Naive B cell (primary cell): ENCODE results near the gene BATF. TPM values are rescaled to one million over a fixed set of nuclear protein-coding genes. Genes with fewer than 3 reads are reported as not detected.

ENCODE experiments used
- ATAC-seq, 2 donors: fragments of 150-1000 bp; cut with Tn5 transposase; 2 replicates each; pipeline ENCODE4 v1.10.0; 2021; ENCODE audit warnings: low read depth in 2 of 2, mild to moderate bottlenecking in 2 of 2, moderate library complexity in 2 of 2
- DNase-seq: peaks from one replicate; pipeline ENCODE4 v3.0.0; 2022
- H3K27ac Mint-ChIP-seq, 6 donors: one replicate each; pipeline ENCODE4 v1.8.0; 2020 to 2022; ENCODE audit warnings: mild to moderate bottlenecking in 6 of 6, mixed read lengths in 6 of 6, moderate library complexity in 5 of 6, inconsistent platforms in 2 of 6
- H3K27me3 Mint-ChIP-seq, 3 donors: one replicate each; pipeline ENCODE4 v1.8.0; 2021 to 2022; ENCODE audit warnings: mixed read lengths in 3 of 3, mild to moderate bottlenecking in 1 of 3
- H3K36me3 Mint-ChIP-seq, 2 donors: one replicate each; pipeline ENCODE4 v1.8.0; 2020 to 2022; ENCODE audit warnings: mixed read lengths in 2 of 2, inconsistent platforms in 1 of 2, mild to moderate bottlenecking in 1 of 2
- H3K4me1 Mint-ChIP-seq, 3 donors: one replicate each; pipeline ENCODE4 v1.8.0; 2020 to 2022; ENCODE audit warnings: mixed read lengths in 3 of 3, inconsistent platforms in 1 of 3, mild to moderate bottlenecking in 1 of 3, moderate library complexity in 1 of 3
- H3K4me3 Mint-ChIP-seq, 8 donors: one replicate each; pipeline ENCODE4 v1.8.0; 2020 to 2022; ENCODE audit warnings: mild to moderate bottlenecking in 8 of 8, mixed read lengths in 8 of 8, moderate library complexity in 8 of 8, inconsistent platforms in 2 of 8
- H3K9me3 Mint-ChIP-seq, 7 donors: one replicate each; pipeline ENCODE4 v1.8.0; 2020 to 2022; ENCODE audit warnings: mixed read lengths in 7 of 7, mild to moderate bottlenecking in 5 of 7, inconsistent platforms in 2 of 7, moderate library complexity in 1 of 7
- polyA plus RNA-seq, 6 donors: library from polyadenylated mRNA; unstranded; fragments of 300-500 nt; fragmentation: Illumina TruSeq; gene quantifications; one replicate each; pipeline ENCODE4 v1.2.3, GENCODE V29; 2021; ENCODE audit warnings: low read depth in 6 of 6

Gene BATF
- polyA plus RNA-seq, 6 donors from 2014 or later = 2.6 to 12.9 (median 6.5) TPM

DNA sequence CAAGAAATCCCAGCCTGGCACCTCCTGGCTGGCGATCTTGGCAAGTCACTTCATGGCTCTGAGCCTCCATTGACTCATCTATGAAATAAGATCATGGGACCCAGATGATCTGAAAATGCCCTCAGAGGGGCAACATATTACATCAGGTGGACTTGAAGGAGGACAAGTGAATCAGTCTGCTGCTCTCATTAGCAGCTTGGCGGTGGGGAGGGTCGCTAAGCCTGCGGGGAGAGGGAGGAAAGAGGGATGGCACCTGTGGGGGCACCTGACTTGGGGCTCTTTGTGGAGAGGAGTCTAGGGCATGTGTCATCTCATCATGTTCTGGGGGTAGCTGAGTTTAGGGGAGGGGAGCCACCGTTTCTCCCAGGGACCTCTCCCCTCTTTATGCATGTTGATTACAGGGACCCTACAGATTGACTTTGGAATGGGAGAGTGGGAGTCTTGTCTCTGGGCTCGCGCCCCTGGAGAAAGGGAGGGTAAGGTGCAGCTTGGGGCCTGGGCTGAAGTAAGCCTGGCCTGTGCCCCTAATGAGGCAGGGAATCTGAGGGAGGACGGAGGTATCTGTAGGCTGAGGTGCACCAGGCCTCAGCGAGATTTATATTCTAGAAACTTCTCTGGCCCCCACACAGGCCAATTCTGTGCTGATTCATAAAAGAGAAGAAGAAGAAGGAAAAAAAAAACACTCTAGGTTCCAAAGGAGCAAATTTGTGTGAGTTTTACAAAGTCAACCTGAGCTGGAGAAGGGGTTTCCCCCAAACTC is 29.3 kb upstream of the BATF start:
- peaks cover 0 to 15% (median 12%) of the 10 kb centered on the region in 3 donors for H3K27me3 Mint-ChIP-seq

DNA sequence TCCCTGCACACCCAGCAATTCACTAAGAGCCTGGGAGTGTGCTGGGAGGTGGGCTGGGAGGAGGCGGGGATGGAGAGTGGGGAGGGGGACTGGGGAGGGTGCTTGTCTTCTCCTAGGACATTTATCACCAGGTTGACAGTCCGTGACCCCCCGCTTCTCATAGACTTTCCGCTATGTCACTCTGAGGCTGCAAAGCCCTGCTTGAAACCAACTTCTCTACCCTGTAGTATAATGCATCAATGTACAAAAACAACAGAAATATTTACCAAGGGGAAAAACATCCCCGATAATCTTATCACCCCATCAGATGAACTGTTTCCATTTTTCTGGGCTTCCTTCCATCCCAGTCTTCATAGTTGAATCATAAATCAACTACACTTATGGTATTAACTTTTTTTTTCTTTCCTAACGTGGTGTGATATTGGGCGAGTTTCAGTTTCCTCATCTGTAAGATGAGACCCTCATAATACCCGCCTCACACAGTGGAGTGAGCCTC is 28.6 kb upstream of the BATF start:
- Mint-ChIP-seq H3K9me3 (no peaks in the 10 kb centered on the region), H3K27ac (no peak overlapping the region), H3K36me3 (no peaks in the 10 kb centered on the region), H3K4me1 (peaks cover 12 to 14% (median 12%) of the 10 kb centered on the region in 3 donors), H3K4me3 (no peak overlapping the region), H3K27me3 (peaks cover 0 to 13% (median 12%) of the 10 kb centered on the region in 3 donors)
- DNase-seq (no peak), ATAC-seq (no peak)

More for the DNA sequence above, 29.3 kb upstream of the BATF start:
- Mint-ChIP-seq H3K36me3 (no peaks in the 10 kb centered on the region), H3K27ac (no peak overlapping the region), H3K4me3 (no peak overlapping the region), H3K9me3 (no peaks in the 10 kb centered on the region), H3K4me1 (peaks cover 13 to 16% (median 14%) of the 10 kb centered on the region in 3 donors)
- no peak for ATAC-seq
- DNase-seq = no peak

DNA sequence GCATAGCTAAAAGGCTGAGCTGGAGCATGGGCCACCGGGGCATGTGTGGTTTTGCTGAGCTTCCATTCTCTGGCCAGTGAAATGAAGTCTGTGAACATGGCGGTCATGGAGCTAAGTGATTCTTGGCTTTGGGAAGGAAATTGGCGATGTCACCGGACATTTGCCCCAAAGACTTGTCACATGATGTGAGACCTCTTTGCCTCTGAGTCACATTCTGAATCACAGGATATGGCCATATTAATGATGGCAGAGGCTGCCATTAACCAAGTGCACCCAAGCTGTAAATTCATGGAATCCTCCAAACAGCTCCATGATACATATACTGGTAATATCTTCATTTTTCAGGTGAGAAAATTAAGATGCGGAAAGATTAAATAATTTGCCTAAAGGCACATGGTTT is 27.4 kb upstream of the BATF start:
- DNase-seq = no peak
- Mint-ChIP-seq H3K4me1 (peaks cover 9 to 14% (median 10%) of the 10 kb centered on the region in 3 donors), H3K27ac (no peak overlapping the region), H3K9me3 (no peaks in the 10 kb centered on the region), H3K36me3 (no peaks in the 10 kb centered on the region), H3K27me3 (peaks cover 0 to 12% (median 10%) of the 10 kb centered on the region in 3 donors), H3K4me3 (no peak overlapping the region)
- no peak for ATAC-seq

DNA sequence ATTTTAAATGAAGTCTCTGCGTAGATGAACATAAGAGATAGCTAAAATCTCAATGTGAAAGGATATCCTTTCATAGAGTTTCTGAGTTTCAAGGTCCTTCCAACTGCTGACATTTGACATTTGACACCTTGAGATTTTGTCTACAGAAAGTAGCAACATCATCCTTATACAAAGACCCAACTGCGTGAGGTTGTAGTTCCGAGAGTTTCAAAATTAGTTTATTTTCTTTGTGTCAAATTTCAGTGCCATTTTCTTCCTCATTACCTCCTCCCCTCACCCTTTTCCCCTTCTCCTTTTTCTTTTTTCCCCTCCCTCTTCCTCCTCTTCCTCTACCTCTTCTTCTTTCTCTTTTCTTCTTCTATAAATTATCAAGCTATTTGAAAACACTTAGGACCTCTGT is 26.9 kb upstream of the BATF start:
- Mint-ChIP-seq H3K27me3 (peaks cover 0 to 12% (median 10%) of the 10 kb centered on the region in 3 donors), H3K4me3 (no peak overlapping the region), H3K36me3 (no peaks in the 10 kb centered on the region), H3K9me3 (no peaks in the 10 kb centered on the region), H3K4me1 (peaks cover 9 to 14% (median 10%) of the 10 kb centered on the region in 3 donors), H3K27ac (peak overlapping the region in 1 of 6 donors; percentile 53)
- DNase-seq (no peak), ATAC-seq (no peak)

DNA sequence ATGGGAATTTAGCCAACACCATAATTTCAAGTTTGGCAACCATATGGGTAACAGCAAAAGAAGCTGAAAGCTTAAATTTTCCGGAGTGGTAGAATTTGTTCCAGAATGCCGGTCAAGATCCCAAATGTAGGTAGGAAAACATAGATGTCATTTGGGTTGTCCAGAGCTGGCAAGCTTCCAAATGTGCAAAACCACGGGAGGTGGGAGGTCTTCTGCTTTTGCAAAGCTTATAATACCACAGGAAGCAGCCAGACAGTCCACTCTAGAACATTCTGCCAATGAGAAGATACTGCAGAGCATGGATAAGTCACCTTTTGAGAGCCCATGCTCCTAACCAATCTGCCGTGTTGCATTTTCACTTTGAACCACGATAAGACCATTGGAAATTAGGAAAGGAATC is 26.4 kb upstream of the BATF start:
- Mint-ChIP-seq H3K36me3 (no peaks in the 10 kb centered on the region), H3K27me3 (peaks cover 0 to 12% (median 10%) of the 10 kb centered on the region in 3 donors), H3K27ac (peak overlapping the region in 1 of 6 donors; percentile 53), H3K9me3 (no peaks in the 10 kb centered on the region), H3K4me1 (peaks cover 9 to 14% (median 10%) of the 10 kb centered on the region in 3 donors), H3K4me3 (no peak overlapping the region)
- DNase-seq (no peak), ATAC-seq (no peak)

DNA sequence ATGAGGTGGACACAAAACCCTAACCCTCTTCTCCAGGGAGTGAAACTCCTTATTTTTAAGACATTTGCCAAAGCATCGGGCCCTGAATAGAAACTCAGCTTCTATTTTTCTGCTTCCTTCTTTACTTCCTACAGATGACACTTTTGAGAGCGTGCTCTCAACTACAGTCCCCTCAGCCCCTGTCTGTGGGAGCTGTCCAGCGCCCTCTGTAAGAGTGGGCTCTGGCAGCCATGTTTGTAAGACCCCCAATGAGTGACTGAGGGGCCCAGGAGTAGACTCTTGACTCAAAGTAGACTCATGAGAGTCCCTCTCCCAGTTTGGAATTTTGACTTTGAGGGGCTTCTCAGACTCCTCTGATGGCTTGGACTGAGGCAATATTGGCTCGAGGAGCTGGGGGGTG is 25.5 kb upstream of the BATF start:
- no peaks in the 10 kb centered on the region for H3K36me3 Mint-ChIP-seq
- H3K4me3 Mint-ChIP-seq = peak overlapping the region in 1 of 8 donors; percentile 31
- no peaks in the 10 kb centered on the region for H3K9me3 Mint-ChIP-seq
- DNase-seq (no peak), ATAC-seq (no peak)
- peak overlapping the region in 1 of 6 donors; percentile 12 for H3K27ac Mint-ChIP-seq
- H3K27me3 Mint-ChIP-seq = peaks cover 0 to 12% (median 10%) of the 10 kb centered on the region in 3 donors
- H3K4me1 Mint-ChIP-seq = peaks cover 9 to 14% (median 10%) of the 10 kb centered on the region in 3 donors

DNA sequence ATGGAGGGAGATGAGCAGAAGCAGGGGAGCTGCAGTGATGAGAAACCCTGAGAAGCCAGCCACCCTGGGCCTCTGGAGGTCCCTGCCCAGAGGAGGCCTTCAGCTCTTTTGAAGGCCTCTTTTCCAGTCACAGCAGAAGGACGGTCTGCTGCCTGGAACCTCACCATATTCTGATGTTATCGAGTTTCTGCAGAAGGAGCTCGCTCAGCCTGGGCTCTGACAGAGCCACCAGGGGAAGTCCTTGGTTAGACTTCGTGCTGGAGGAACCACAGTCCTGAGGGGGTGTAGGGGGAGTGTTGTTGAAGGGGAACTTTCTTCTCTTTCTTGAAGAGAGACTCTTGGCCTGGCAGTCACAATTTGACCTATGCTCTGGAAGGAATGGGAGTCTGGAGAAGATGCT is 25.1 kb upstream of the BATF start:
- ATAC-seq = peak; percentile 50 to 73
- Mint-ChIP-seq H3K4me1 (peaks cover 9 to 14% (median 10%) of the 10 kb centered on the region in 3 donors), H3K27me3 (peaks cover 0 to 12% (median 10%) of the 10 kb centered on the region in 3 donors), H3K4me3 (peak overlapping the region in 2 of 8 donors; percentile 10 to 31), H3K36me3 (no peaks in the 10 kb centered on the region), H3K27ac (peak overlapping the region in 1 of 6 donors; percentile 34), H3K9me3 (no peaks in the 10 kb centered on the region)
- DNase-seq = no peak

DNA sequence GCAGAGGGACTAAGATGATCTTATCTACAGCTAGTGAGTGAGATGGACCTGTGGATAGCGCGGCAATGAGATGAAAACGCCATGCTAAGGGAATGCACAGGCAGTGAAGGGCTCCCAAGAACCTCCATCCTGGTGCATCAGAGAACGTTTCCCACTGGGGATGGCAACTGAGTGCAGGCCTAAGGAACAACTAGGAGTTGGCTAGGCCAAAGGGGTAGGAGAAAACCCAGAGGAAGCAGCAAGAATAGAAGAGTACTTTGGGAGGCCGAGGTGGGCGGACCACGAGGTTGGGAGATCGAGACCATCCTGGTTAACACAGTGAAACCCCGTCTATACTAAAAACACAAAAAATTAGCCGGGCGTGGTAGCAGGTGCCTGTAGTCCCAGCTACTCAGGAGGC is 24.6 kb upstream of the BATF start:
- H3K27me3 Mint-ChIP-seq = peaks cover 0 to 12% (median 10%) of the 10 kb centered on the region in 3 donors
- peaks cover 9 to 14% (median 10%) of the 10 kb centered on the region in 3 donors for H3K4me1 Mint-ChIP-seq
- H3K4me3 Mint-ChIP-seq = peak overlapping the region in 1 of 8 donors; percentile 10
- no peaks in the 10 kb centered on the region for H3K36me3 Mint-ChIP-seq
- H3K9me3 Mint-ChIP-seq = no peaks in the 10 kb centered on the region
- H3K27ac Mint-ChIP-seq = peak overlapping the region in 1 of 6 donors; percentile 34
- DNase-seq (no peak), ATAC-seq (no peak)

DNA sequence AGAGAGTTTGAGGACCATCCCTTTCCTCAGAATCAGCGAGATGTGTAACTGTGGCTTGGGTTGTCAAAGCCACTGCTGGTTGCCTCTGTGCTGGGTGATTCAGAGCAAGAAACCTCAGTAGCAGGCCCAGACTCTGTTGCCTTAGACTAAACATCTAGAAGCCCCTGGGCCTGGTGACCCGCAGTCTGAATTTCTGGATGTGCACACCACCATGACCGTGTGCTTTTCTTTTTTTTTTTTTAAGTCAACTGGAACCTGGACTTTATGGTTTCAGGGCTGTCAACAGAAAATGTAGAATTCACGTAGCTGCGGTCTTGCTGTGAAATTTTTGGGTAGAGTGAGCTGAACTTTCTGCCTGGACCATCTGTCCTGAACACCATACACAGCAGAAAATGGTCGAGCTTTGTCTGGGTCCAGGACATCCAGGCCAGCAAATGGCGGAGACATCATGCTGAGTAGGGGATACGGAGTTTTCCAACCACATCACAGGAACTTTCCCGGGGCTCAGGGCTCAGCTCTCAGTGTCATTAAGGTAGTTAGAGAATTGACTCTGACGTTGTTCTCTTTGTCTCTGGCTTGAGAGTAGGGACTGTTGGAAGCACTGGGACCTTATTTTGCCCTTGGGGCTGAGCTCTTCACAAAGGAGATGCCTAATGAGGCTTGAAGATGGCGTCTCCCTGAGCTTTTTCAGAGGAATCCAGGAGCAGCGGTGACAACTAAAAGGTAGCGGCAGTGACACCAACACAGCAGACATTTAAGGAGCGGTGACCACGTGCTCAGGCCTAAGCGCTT is 23.0 kb upstream of the BATF start:
- Mint-ChIP-seq H3K4me1 (peaks cover 9 to 14% (median 10%) of the 10 kb centered on the region in 3 donors), H3K9me3 (no peaks in the 10 kb centered on the region), H3K36me3 (no peaks in the 10 kb centered on the region), H3K27me3 (peaks cover 0 to 21% (median 12%) of the 10 kb centered on the region in 3 donors), H3K4me3 (no peak overlapping the region), H3K27ac (no peak overlapping the region)
- ATAC-seq (no peak), DNase-seq (no peak)

DNA sequence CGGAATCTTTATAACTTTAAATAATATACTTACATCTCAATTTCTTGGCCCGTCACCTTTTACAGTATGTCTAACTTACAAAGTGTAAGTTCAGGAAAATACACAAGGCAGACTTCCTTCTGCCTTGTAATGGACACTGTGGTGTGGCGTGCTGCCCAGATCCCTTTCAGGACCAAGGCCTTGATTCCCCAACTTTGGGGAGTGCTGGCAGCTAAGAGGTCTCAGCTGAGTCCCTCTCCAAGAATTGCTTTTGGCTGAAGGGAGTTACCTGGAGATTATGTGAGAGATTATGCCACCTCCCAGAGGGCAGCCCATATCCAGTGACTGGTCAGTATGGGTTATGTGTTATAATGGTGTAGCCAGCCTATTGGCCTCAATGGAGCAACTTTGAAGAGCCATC is 21.2 kb upstream of the BATF start:
- H3K27ac Mint-ChIP-seq = no peak overlapping the region
- ATAC-seq (no peak), DNase-seq (no peak)
- H3K9me3 Mint-ChIP-seq = peaks cover 0 to 4% (median 0%) of the 10 kb centered on the region in 7 donors
- H3K4me3 Mint-ChIP-seq = no peak overlapping the region
- H3K4me1 Mint-ChIP-seq = peaks cover 9 to 13% (median 10%) of the 10 kb centered on the region in 3 donors
- peaks cover 0 to 15% (median 6%) of the 10 kb centered on the region in 3 donors for H3K27me3 Mint-ChIP-seq
- H3K36me3 Mint-ChIP-seq = no peaks in the 10 kb centered on the region

DNA sequence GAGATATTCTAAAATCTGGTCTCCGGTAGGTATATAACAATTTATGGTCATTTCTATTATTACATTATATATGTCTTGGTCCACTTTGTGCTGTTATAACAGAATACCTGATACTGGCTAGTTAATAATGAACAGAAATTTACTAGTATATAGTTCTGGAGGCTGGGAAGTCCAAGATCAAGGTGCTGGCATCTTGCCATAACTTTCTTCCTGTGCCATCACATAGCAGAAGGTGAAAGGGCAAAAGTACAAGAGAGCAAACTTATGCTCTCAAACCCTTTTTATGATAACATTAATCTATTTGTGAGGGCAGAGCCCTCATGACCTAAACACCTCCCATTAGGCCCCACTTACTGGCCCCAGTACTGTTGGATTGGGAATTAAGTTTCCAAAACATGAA is 17.9 kb upstream of the BATF start:
- H3K27me3 Mint-ChIP-seq = peaks cover 0 to 11% (median 0%) of the 10 kb centered on the region in 3 donors
- no peaks in the 10 kb centered on the region for H3K4me1 Mint-ChIP-seq
- no peak for ATAC-seq
- H3K27ac Mint-ChIP-seq = no peak overlapping the region
- no peak for DNase-seq
- no peak overlapping the region for H3K4me3 Mint-ChIP-seq
- H3K36me3 Mint-ChIP-seq = peaks cover 0 to 8% of the 10 kb centered on the region in 2 donors
- peaks cover 0 to 12% (median 4%) of the 10 kb centered on the region in 7 donors for H3K9me3 Mint-ChIP-seq

DNA sequence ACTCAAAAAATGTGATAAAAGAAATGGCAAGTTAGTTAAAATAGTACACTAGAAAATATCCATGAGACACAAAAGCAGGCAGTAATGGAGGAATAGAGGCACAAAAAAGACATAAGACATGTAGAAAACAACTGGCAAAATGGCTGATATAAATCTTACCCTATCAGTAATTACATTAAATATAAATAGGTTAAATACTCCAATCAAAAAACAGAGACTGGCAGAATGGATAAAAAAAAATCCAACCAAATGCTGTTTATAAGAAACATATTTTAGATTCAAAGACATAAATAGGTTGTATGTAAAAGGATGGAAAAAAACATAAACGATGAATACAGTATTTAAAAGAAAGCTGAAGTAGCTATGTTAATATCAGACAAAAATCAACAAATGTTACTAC is 15.3 kb upstream of the BATF start:
- Mint-ChIP-seq H3K27me3 (peaks cover 0 to 11% (median 0%) of the 10 kb centered on the region in 3 donors), H3K27ac (no peak overlapping the region), H3K36me3 (peaks cover 0 to 8% of the 10 kb centered on the region in 2 donors), H3K4me1 (no peaks in the 10 kb centered on the region), H3K4me3 (no peak overlapping the region), H3K9me3 (peaks cover 0 to 34% (median 19%) of the 10 kb centered on the region in 7 donors)
- ATAC-seq = no peak
- no peak for DNase-seq

DNA sequence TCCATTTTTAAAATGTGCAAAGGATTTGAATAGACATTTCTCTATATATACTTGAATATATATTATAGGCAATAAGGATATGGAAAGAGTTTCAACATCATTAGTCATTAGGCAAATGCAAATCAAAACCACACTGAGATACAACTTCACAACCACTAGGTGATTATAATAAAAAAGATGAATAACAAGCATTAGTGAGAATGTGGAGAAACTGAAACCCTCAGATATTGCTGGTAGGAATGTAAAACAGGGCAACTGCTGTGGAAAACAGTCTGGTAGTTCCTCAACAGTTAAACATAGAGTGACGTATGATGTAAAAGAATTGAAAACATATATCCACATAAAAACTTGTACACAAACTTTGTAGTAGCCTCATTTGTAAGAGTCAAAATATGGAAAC is 11.7 kb upstream of the BATF start:
- no peak for DNase-seq
- H3K4me1 Mint-ChIP-seq = peaks cover 11 to 16% (median 16%) of the 10 kb centered on the region in 3 donors
- no peak overlapping the region for H3K4me3 Mint-ChIP-seq
- H3K27ac Mint-ChIP-seq = no peak overlapping the region
- H3K36me3 Mint-ChIP-seq = peaks cover 0 to 8% of the 10 kb centered on the region in 2 donors
- no peak for ATAC-seq
- peaks cover 0 to 34% (median 19%) of the 10 kb centered on the region in 7 donors for H3K9me3 Mint-ChIP-seq
- H3K27me3 Mint-ChIP-seq = no peaks in the 10 kb centered on the region
